CD4-positive, alpha-beta T cell treated with Interleukin-6 for 4 hours (primary cell): ENCODE results near the gene KRIT1.

Experiments used
- DNase-seq: peaks from one replicate; pipeline ENCODE4 v3.0.0-alpha.2; 2020; ENCODE audit warnings: mixed read lengths

Gene KRIT1

GRCh38 chr7:92150450-92151017 lies 95.2 kb downstream of the KRIT1 start:
- DNase-seq = no peak

- DNase-seq = no peak
These were observed 95.9 kb downstream of the KRIT1 start for GRCh38 chr7:92149736-92150239.
